GM18873 (cell line): ENCODE measurements around the gene OR4D6.
"Not testable (repeated sequence)": the region's sequence is repeated elsewhere in the genome, so short reads cannot be mapped to it uniquely, and the experiment has no call there.

Source experiments
- ATAC-seq: cut with Tn5 transposase; IDR thresholded peaks from one replicate; pipeline ENCODE4 v1.9.1; 2021; ENCODE audit warnings: mild to moderate bottlenecking, moderate library complexity, moderate number of reproducible peaks; ENCODE audit not compliant: unreplicated experiment, low FRiP score

The OR4D6 gene

DNA sequence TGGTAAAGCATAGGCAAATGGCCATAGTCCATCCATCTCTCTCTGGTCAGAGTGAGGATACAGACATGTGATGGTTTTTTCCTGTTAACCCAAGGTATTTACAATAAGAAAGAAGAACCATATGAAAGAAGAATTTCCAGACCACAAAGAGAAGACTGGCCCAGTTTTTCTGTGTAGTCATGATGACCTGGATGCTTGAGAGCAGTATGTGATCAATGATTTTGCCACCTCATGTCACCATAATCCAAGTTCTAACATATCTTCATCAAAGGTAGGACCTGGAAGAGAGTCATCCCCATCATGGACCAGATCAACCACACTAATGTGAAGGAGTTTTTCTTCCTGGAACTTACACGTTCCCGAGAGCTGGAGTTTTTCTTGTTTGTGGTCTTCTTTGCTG lies at the start of gene OR4D6:
TSS of gene OR4D6 (plus strand) at position 301 of the 400 bp plus-strand sequence. CDS start at position 301, 0 bp downstream.
- ATAC-seq, result no peak

DNA sequence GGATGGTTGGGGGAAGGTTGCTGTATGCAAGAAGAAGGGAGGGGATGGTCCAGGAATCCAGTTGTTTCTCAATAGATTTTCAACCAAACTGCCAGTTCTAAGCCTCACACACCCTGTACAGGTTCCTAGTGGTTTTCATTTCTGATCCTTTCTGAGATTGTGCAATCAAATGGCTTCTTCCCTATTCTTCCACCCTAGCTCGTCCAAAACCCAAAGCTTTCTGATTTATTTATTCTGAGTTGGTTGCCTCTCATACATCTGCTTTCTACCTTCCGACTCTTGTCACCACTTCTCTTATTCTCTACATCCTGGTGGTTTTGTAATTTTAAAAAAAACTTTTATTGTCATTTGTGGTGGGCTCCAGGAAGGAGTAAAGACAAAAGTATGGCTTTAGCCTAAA lies 43.1 kb upstream of the OR4D6 start:
- no peak for ATAC-seq

DNA sequence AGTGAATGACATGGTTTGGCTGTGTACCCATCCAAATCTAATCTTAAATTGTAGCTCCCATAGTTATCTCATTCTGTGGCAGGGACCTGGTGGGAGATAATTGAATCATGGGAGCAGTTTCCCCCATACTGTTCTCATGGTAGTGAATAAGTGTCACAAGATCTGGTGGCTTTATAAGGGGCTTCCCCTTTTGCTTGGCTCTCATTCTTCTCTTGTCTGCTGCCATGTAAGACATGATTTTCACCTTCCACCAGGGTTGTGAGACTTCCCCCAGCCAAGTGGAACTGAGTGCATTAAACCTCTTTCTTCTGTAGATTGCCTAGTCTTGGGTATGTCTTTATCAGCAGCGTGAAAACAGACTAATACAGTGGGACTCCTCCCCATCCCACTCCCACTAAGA lies 41.6 kb upstream of the OR4D6 start:
- ATAC-seq, result no peak

- no peak for ATAC-seq
Measured at GRCh38 chr11:59416613-59417012, 40.1 kb upstream of the OR4D6 start.

DNA sequence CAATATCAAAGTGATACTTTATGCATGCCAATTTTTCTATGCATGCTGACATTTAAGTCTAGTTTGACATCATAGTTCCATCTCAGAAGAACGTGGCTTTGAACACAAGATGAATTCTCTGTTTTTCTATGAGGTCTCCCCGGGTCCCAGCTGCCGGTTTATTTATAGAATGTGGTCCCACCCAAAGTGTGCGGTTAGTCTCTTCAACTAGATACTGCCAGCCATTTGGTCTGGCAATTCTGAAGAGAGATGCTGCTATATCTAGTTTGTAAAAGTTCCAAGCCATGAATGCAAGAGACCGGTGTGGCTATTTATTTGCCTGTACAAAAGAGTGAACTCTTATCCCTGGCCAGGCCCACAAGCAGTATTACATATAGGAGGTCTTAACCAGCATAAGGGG lies 39.7 kb upstream of the OR4D6 start:
- no peak for ATAC-seq

DNA sequence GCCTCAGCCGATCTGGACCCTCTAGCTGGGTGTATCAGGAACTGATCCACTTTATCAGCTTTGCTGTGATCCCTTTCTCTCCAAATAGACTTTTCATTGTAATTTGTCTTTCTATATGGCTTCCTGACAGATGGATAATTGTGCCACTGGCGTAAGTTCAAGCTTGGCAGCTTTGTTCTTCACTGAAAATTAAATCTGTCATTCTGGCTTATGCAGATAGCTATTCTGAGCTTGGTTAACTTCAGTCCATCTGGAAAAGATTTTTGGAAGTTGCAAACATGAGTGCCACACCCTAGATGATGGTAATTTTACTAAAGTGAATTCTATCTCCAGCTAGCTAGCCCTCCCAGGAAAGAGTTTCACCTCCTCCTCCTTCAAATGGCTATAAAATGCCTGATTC lies 38.6 kb upstream of the OR4D6 start:
- no peak for ATAC-seq

DNA sequence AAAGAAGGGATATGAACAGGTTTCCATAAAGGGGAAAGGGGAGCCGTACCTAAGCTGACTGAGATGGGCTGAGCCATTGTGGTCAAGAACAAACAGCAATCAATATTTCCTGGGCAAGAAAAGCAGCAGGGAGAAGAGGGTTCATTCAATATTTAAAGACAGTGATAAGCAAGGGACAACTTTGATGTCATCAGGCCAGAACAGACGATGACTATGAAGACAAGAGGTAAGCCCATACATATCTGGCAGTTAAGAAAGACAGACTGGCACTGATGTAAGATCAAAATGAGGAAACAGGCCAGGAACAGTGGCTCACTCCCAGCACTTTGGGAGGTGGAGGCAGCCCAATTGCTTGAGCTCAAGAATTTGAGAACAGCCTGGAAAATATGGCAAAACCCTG lies 32.9 kb upstream of the OR4D6 start:
- no peak for ATAC-seq

DNA sequence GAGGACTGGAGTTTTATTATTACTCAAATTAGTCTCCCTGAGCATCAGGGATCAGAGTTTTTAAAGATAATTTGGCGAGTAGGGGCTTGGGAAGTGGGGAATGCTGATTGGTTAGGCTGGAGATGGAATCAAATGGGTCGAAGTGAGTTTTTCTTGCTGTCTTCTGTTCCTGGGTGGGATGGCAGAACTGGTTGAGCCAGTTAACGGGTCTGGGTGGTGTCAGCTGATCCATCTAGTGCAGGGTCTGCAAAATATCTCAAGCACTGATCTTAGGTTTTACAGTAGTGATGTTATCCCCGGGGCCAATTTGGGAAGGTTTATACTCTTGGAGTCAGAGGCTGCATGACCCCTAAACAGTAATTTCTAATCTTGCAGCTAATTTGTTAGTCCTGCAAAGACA lies 31.6 kb upstream of the OR4D6 start:
- no peak for ATAC-seq

- no peak for ATAC-seq
Measured at GRCh38 chr11:59426361-59427067, 30.2 kb upstream of the OR4D6 start, which contains the start of gene OR5A2. TSS of gene OR5A2 (minus strand) at chr11:59426413. CDS start at chr11:59422953, 3,460 bp downstream.

- ATAC-seq, result no peak
Measured at GRCh38 chr11:59427068-59427382, 29.7 kb upstream of the OR4D6 start.

GRCh38 chr11:59429924-59430516 lies 26.7 kb upstream of the OR4D6 start:
- ATAC-seq, result peak; percentile 62

GRCh38 chr11:59436169-59436568 lies 20.6 kb upstream of the OR4D6 start, which contains the start of gene OR5A1:
TSS of gene OR5A1 (plus strand) at chr11:59436469. CDS start at chr11:59443169, 6,700 bp downstream.
- ATAC-seq, result no peak

DNA sequence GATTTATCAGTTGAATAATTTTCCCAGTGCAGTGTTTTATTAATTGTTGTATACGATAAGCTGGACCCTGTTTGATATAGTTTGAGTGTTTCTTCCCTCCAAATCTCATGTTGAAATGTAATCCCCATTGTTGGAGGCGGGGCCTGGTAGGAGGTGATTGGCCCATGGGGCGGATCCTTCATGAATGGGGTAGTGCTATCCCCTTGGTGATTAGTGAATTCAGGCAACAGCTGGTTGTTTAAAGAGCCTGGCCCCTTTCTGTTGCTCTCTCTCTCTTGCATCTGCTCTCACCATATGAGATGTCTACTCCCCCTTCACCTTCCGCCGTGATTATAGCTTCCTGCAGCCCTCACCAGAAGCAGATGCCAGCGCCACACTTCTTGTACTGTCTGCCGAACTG lies 19.0 kb upstream of the OR4D6 start:
- ATAC-seq, result no peak

GRCh38 chr11:59445624-59446023 lies 11.1 kb upstream of the OR4D6 start:
- not testable (repeated sequence) for ATAC-seq

DNA sequence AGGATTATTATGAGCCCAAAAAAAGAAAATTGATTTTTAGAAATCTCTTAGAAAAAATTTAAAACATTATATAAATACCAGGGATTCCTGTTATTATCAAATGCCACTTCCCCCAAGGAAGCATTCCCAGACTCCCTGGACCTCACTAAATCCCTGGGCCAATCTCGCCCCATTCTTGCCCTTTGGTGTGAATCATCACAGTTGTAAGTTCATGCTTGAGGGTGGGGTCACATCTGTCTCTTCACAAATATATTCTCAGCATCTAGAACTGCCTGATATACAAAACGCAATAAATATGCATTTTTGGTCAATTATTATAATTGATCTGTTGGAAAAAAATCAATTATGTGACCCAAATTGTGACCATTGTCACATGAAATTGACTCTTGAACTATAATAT lies 8.3 kb upstream of the OR4D6 start:
- no peak for ATAC-seq

DNA sequence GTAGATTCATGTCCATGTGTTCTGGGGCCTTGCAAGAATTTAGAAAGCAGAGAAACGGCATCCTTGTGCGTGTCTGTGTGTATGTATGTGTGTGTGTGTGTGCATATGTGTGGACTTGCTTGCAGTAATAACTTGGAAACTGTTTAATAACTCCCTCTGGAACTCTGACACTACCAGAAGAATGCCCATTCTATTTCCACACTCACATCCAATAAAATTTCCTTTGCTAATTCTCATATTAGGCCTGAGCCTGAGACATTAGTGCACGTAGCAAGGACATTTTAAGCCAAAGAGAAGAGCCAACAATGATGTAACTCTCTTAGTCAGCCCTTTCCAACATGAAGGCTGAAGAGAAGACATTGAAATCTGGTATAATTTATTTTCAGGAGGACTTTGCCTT lies 3.2 kb downstream of the OR4D6 start:
- ATAC-seq, result no peak

GRCh38 chr11:59463190-59463641 lies 6.5 kb downstream of the OR4D6 start:
- no peak for ATAC-seq

DNA sequence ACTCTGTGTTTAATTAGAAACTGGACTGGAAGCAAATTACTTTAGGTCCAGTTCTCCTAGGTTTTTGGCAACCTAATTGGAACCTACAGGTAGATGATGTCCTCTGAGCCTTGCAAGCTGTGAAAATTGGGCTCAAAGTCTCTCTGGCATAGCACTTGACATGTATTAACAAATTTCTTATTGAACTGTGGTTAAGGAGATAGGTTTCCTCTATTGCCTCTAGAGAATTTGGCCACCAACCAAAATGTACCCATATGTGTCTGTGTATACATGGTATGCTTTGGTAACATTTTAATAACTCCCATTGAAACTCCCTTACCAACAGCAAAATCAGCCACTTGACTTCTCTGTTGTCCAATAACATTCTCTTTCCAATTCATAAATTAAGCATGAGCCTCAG lies 16.3 kb downstream of the OR4D6 start, which contains the start of gene OR4D10:
TSS of gene OR4D10 (plus strand) at position 301 of the 400 bp plus-strand sequence. CDS start 4,115 bp downstream, outside the sequence.
- no peak for ATAC-seq

DNA sequence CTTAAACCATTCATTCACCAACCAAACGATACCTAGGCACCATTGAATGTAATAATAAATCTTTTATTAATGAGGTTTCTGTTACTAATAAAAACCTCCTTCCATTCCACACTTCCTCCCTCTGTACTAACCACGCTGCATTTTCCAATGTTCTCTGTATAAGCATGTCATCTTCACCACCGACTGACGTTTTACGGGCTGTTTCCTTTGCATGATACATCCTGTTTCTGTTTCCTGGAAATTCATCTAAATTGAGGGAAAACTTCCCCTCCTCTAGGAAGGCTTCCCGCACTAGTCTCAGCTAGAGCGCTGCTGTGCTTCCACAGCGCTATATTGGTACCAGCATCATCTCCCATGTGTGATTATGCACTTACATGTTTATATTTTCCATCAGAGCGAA lies 18.4 kb downstream of the OR4D6 start:
- no peak for ATAC-seq

GRCh38 chr11:59479906-59480305 lies 23.1 kb downstream of the OR4D6 start:
- ATAC-seq, result no peak

DNA sequence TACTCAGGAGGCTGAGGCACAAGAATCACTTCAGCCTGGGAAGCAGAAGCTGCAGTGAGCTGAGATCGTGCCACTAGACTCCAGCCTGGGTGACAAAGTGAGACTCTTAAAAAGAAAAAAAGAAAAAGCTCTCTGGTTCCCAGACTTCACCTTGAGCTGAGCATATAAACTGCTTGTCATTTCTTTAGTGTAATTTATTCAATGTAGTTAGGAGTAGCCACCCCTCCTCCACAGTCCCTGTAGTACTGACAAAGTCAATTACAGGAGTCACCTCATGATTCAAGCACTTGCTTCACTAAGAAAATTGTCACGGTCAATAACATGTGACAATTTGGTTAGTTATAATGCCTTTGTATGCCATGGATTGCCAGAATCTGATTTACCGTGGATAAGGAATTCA lies 23.6 kb downstream of the OR4D6 start:
- ATAC-seq, result no peak

GRCh38 chr11:59501931-59502330 lies 45.2 kb downstream of the OR4D6 start:
- ATAC-seq, result no peak
